K562 (cell line): Measurements from ENCODE around the gene CDC14A. TPM values are rescaled to one million over a fixed set of nuclear protein-coding genes. Genes with fewer than 3 reads are reported as not detected.
"Not testable (repeated sequence)": the region's sequence is repeated elsewhere in the genome, so short reads cannot be mapped to it uniquely, and the experiment has no call there.

ENCODE experiments used
- ATAC-seq: fragments of 200-7000 bp; cut with Tn5 transposase; 3 replicates; pipeline ENCODE4 v1.9.1; 2020; ENCODE audit warnings: moderate library complexity
- BruUV-seq: library from RNA; stranded (reverse); fragments of 400-500 nt; replicated peaks from 2 replicates; lab custom pipeline; 2021; lab: Mats Ljungman, UMichigan
- CTCF ChIA-PET: fragments of 300-600 bp; formaldehyde crosslinking; extraction: SDS; loops from one replicate; lab custom pipeline; 2021; ENCODE audit warnings: low intra/inter-chr PET ratio; lab: Yijun Ruan, JAX
- POLR2A ChIA-PET: fragments of 300-600, 350-650 bp; sonication (Branson Sonifier 250); formaldehyde crosslinking; extraction: SDS; loops from one replicate; lab custom pipeline; 2021; ENCODE audit warnings: antibody characterized with exemption, inconsistent platforms; lab: Yijun Ruan, JAX
- DNase-seq, 4 experiments: peaks; one replicate each; pipeline versions ENCODE4 v3.0.0 to v3.0.0-alpha.2; 2011 to 2018; ENCODE audit warnings: low spot score in 3 of 4, mixed read lengths in 3 of 4; ENCODE audit errors: extremely low read depth in 1 of 4
- FAIRE-seq: peaks from 2 replicates; lab custom pipeline; 2011; peaks lifted over from hg19 to GRCh38; lab: Jason Lieb, UNC
- H2AFZ ChIP-seq: 2 replicates; pipeline ENCODE4 v1.6.0; 2011; ENCODE audit warnings: low read depth, low read length, control low read depth, inconsistent platforms
- H3K27ac ChIP-seq: fragments of 200-600 bp; 3 replicates; pipeline ENCODE4 v1.8.0; 2011; ENCODE audit warnings: low read depth, mild to moderate bottlenecking, control low read depth, inconsistent platforms, low read length, moderate library complexity, mixed read lengths; ENCODE audit errors: extremely low read depth
- H3K27me3 ChIP-seq, 2 experiments: fragments of 300-600 bp in 1 of 2; 2 replicates in 1 of 2; 3 replicates in 1 of 2; pipeline versions ENCODE4 v1.6.0 to v1.8.0; 2011; ENCODE audit warnings: inconsistent platforms in 2 of 2, low read length in 2 of 2, mild to moderate bottlenecking in 1 of 2, mixed read lengths in 1 of 2, moderate library complexity in 1 of 2; ENCODE audit not compliant: control insufficient read depth in 2 of 2, insufficient read depth in 2 of 2
- H3K36me3 ChIP-seq: fragments of 300-600 bp; 3 replicates; pipeline ENCODE4 v1.8.0; 2011; ENCODE audit warnings: mild to moderate bottlenecking, low read length, inconsistent platforms; ENCODE audit not compliant: control insufficient read depth, insufficient read depth
- H3K4me1 ChIP-seq, 2 experiments: fragments of 200-600 bp in 1 of 2; replicated peaks in 1 of 2; 2 replicates in 1 of 2; 3 replicates in 1 of 2; pipeline versions ENCODE4 v1.5.1 to v1.8.0; 2011; ENCODE audit warnings: inconsistent platforms in 2 of 2, low read length in 2 of 2, mild to moderate bottlenecking in 1 of 2, mixed read lengths in 1 of 2, moderate library complexity in 1 of 2; ENCODE audit not compliant: control insufficient read depth in 2 of 2, insufficient read depth in 2 of 2
- H3K4me2 ChIP-seq: 2 replicates; pipeline ENCODE4 v1.6.1; 2011; ENCODE audit warnings: low read length, control low read depth, inconsistent platforms, mixed read lengths; ENCODE audit not compliant: insufficient read depth
- H3K4me3 ChIP-seq: fragments of 200-600 bp; sonication (generic), shearing (Covaris generic); 2 replicates; pipeline ENCODE4 v1.5.1; 2016; ENCODE audit warnings: control low read depth, inconsistent platforms
- H3K79me2 ChIP-seq: fragments of 200-600 bp; 3 replicates; pipeline ENCODE4 v1.8.0; 2011; ENCODE audit warnings: low read length, inconsistent platforms; ENCODE audit not compliant: control insufficient read depth, insufficient read depth
- H3K9ac ChIP-seq, 2 experiments: 2 replicates each; pipeline versions ENCODE4 v1.6.0 to v1.6.1; 2011; ENCODE audit warnings: low read depth in 2 of 2, low read length in 2 of 2, control low read depth in 1 of 2, inconsistent platforms in 1 of 2, mild to moderate bottlenecking in 1 of 2, mixed read lengths in 1 of 2; ENCODE audit not compliant: insufficient read depth in 1 of 2
- H3K9me1 ChIP-seq: one replicate; pipeline ENCODE4 v1.6.0; 2011; ENCODE audit warnings: inconsistent platforms, mild to moderate bottlenecking, low read length, moderate library complexity; ENCODE audit not compliant: control insufficient read depth, insufficient read depth
- H3K9me3 ChIP-seq: replicated peaks from 2 replicates; pipeline ENCODE4 v1.5.1; 2011; ENCODE audit warnings: low read depth, low read length, inconsistent platforms; ENCODE audit not compliant: control insufficient read depth, insufficient read depth
- H4K20me1 ChIP-seq: replicated peaks from 2 replicates; pipeline ENCODE4 v1.6.1; 2011; ENCODE audit warnings: low read length, inconsistent platforms, mixed read lengths; ENCODE audit not compliant: control insufficient read depth, insufficient read depth
- ADNP ChIP-seq: fragments of 200-800 bp; sonication (Bioruptor generic); IDR thresholded peaks from 2 replicates; pipeline ENCODE4 v1.6.1; 2016; ENCODE audit warnings: missing genetic modification characterization, missing compliant biosample characterization
- ARID1B ChIP-seq: fragments of 450-650 bp; IDR thresholded peaks from 2 replicates; pipeline ENCODE4 v1.6.1; 2016; ENCODE audit warnings: antibody characterized with exemption, mild to moderate bottlenecking, inconsistent platforms
- CBFA2T2 ChIP-seq: fragments of 450-650 bp; conservative IDR thresholded peaks from 2 replicates; pipeline ENCODE4 v1.6.1; 2017; ENCODE audit warnings: mild to moderate bottlenecking
- CBFA2T3 ChIP-seq: fragments of 450-650 bp; IDR thresholded peaks from 2 replicates; pipeline ENCODE4 v1.6.1; 2017
- CC2D1A ChIP-seq: fragments of 450-650 bp; IDR thresholded peaks from 2 replicates; pipeline ENCODE4 v1.6.1; 2017; ENCODE audit warnings: mild to moderate bottlenecking
- DPF2 ChIP-seq: fragments of 450-650 bp; IDR thresholded peaks from 2 replicates; pipeline ENCODE4 v1.6.1; 2016
- FOSL1 ChIP-seq: fragments of 200-800 bp; sonication (Bioruptor generic); conservative IDR thresholded peaks from 2 replicates; pipeline ENCODE4 v1.6.1; 2016; ENCODE audit warnings: missing genetic modification characterization, missing compliant biosample characterization
- FOXM1 ChIP-seq, 2 experiments: fragments of 450-650 bp in 1 of 2; sonication (generic) in 1 of 2; formaldehyde crosslinking in 1 of 2; IDR thresholded peaks; 2 replicates each; pipeline versions ENCODE4 v1.6.1 to v1.9.0; 2017 to 2022; ENCODE audit warnings: low read depth in 2 of 2, mild to moderate bottlenecking in 2 of 2, missing genetic modification reagents in 1 of 2, moderate library complexity in 1 of 2
- GATA2 ChIP-seq: sonication (generic); formaldehyde crosslinking; IDR thresholded peaks from 2 replicates; pipeline ENCODE4 v1.4.0; 2020; ENCODE audit warnings: mild to moderate bottlenecking, missing genetic modification reagents
- HDAC1 ChIP-seq, 2 experiments: fragments of 450-650 bp; IDR thresholded peaks; 2 replicates each; pipeline ENCODE4 v1.6.1; 2016 to 2017; ENCODE audit warnings: inconsistent platforms in 1 of 2, mild to moderate bottlenecking in 1 of 2, moderate library complexity in 1 of 2
- HDAC2 ChIP-seq: fragments of 450-650 bp; IDR thresholded peaks from 2 replicates; pipeline ENCODE4 v1.6.1; 2016; ENCODE audit warnings: mild to moderate bottlenecking
- KDM1A ChIP-seq, 2 experiments: fragments of 450-650 bp; IDR thresholded peaks; 2 replicates each; pipeline ENCODE4 v1.6.1; 2016; ENCODE audit warnings: mild to moderate bottlenecking in 2 of 2
- KLF16 ChIP-seq: IDR thresholded peaks from 2 replicates; pipeline ENCODE4 v1.6.1; 2016; ENCODE audit warnings: antibody characterized with exemption
- MEIS2 ChIP-seq: fragments of 450-650 bp; IDR thresholded peaks from 2 replicates; pipeline ENCODE4 v1.6.1; 2014; ENCODE audit warnings: mild to moderate bottlenecking; ENCODE audit not compliant: partially characterized antibody
- MTA2 ChIP-seq: fragments of 450-650 bp; IDR thresholded peaks from 2 replicates; pipeline ENCODE4 v1.6.1; 2016; ENCODE audit warnings: low read depth
- NCOR1 ChIP-seq: fragments of 450-650 bp; IDR thresholded peaks from 2 replicates; pipeline ENCODE4 v1.6.1; 2016; ENCODE audit warnings: mild to moderate bottlenecking, moderate library complexity
- NFIC ChIP-seq: fragments of 450-650 bp; IDR thresholded peaks from 2 replicates; pipeline ENCODE4 v1.6.1; 2017; ENCODE audit warnings: mild to moderate bottlenecking, inconsistent platforms
- RCOR1 ChIP-seq, 2 experiments: IDR thresholded peaks; 2 replicates each; pipeline ENCODE4 v1.6.1; 2012; ENCODE audit warnings: low read depth in 2 of 2, low read length in 2 of 2, borderline replicate concordance in 1 of 2, improper control_type of control experiment in 1 of 2
- SMARCA4 ChIP-seq: fragments of 450-650 bp; IDR thresholded peaks from 2 replicates; pipeline ENCODE4 v1.6.1; 2016
- SMARCE1 ChIP-seq: fragments of 450-650 bp; IDR thresholded peaks from 2 replicates; pipeline ENCODE4 v1.7.1; 2016; ENCODE audit warnings: mild to moderate bottlenecking
- SOX6 ChIP-seq: fragments of 450-650 bp; IDR thresholded peaks from 2 replicates; pipeline ENCODE4 v1.6.1; 2014; ENCODE audit warnings: mild to moderate bottlenecking
- TAL1 ChIP-seq: fragments of 450-650 bp; IDR thresholded peaks from 2 replicates; pipeline ENCODE4 v1.6.1; 2016; ENCODE audit warnings: mild to moderate bottlenecking
- TCF3 ChIP-seq: sonication (generic); formaldehyde crosslinking; IDR thresholded peaks from 2 replicates; pipeline ENCODE4 v1.4.0; 2020; ENCODE audit warnings: mild to moderate bottlenecking, missing genetic modification reagents
- TEAD4 ChIP-seq, 2 experiments: sonication (generic) in 1 of 2; formaldehyde crosslinking in 1 of 2; IDR thresholded peaks; 2 replicates each; pipeline versions ENCODE4 v1.6.1 to v1.8.0; 2012 to 2022; ENCODE audit warnings: borderline replicate concordance in 1 of 2, inconsistent platforms in 1 of 2, low read length in 1 of 2, mild to moderate bottlenecking in 1 of 2, missing genetic modification reagents in 1 of 2
- TRIM24 ChIP-seq, 2 experiments: fragments of 450-650 bp; IDR thresholded peaks; 2 replicates each; pipeline ENCODE4 v1.6.1; 2016
- WGBS: fragments of 100-300 bp; shearing (Covaris generic); methylation state at CpG from one replicate; pipeline ENCODE4 v1.1.6; 2016; ENCODE audit warnings: low coverage, mixed read lengths; ENCODE audit not compliant: insufficient coverage; ENCODE audit errors: missing lambda C conversion rate; 5-methylcytosine and 5-hydroxymethylcytosine counted together
- in situ Hi-C: fragments of 300-500 bp; cut with MboI; formaldehyde crosslinking; loops from 4 replicates; pipeline ENCODE4 v1.15.0; 2018; ENCODE audit warnings: inconsistent platforms, mixed read lengths
- intact Hi-C: fragments of 100-400 bp; cut with micrococcal nuclease; formaldehyde crosslinking; loops from 2 replicates; pipeline ENCODE4 v1.14.2; 2022
- polyA plus RNA-seq, 8 experiments: library from polyadenylated mRNA; depleted of rRNA in 4 of 8; stranded (reverse) in 5 of 8; unstranded in 3 of 8; fragments of >200 nt; fragmentation: Nextera tagmentation in 2 of 8; fragmentation: Illumina TruSeq in 1 of 8; extraction: Ambion mirVana in 2 of 8; extraction: Trizol in 1 of 8; gene quantifications; 2 replicates each; pipeline versions ENCODE4 v1.2.1 to v1.2.3, GENCODE V29; 2011 to 2014; ENCODE audit warnings: inconsistent platforms in 1 of 8, missing spikeins in 1 of 8
- total RNA-seq, 7 experiments: library from RNA; depleted of rRNA in 6 of 7; stranded (reverse); fragments of >200 nt in 6 of 7; fragmentation: Illumina TruSeq in 2 of 7; extraction: Trizol in 2 of 7; gene quantifications; 2 replicates each; pipeline versions ENCODE4 v1.2.1 to v1.2.3, GENCODE V29; 2011 to 2021; ENCODE audit warnings: low replicate concordance in 1 of 7

Gene CDC14A
- total and polyA plus RNA-seq, 9 of the 15 experiments (the other 6 are each of a cell fraction or from before 2014, with no cell fraction given), result 17.0 to 74.3 (median 33.4) TPM

DNA sequence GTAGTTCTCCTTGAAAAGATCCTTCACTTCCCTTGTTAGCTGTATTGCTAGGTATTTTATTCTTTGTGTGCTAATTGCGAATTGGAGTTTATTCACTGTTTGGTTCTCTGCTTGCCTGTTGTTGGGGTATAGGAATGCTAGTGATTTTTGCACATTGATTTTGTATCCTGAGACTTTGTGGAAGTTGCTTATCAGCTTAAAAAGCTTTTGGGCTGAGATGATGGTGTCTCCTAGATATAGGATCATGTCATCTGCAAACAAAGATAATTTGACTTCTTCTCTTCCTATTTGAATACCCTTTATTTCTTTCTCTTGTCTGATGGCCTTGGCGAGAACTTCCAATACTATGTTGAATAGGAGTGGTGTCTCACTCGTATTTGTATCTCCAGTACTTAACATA is 55.1 kb downstream of the CDC14A start:
- H2AFZ ChIP-seq; H3K27ac ChIP-seq; H3K27me3 ChIP-seq; H3K4me1 ChIP-seq; H3K4me3 ChIP-seq; H3K9me3 ChIP-seq; H3K9ac ChIP-seq; H4K20me1 ChIP-seq; ATAC-seq; FAIRE-seq; H3K9me1 ChIP-seq; BruUV-seq; TF ChIP-seq FOXM1 (CRISPR knock-in tag; IDR thresholded peaks at IDR 0.05; ENCODE audit: low read depth); TEAD4 (CRISPR knock-in tag; IDR thresholded peaks at IDR 0.05; ENCODE audit: borderline replicate concordance): not testable (repeated sequence)
- WGBS, result 32% methylated on average over 3 of the region's 3 CpGs
- peaks cover 38% of the 10 kb centered on the region for H3K36me3 ChIP-seq
- DNase-seq, result peak in 1 of 4 experiments; percentile 20
- peak; percentile 15; the same call in 1 of the 2 replicates for TF ChIP-seq GATA2 (CRISPR knock-in tag)
- TF ChIP-seq KDM1A (IDR thresholded peaks at IDR 0.05), result peak; percentile 83
- TF ChIP-seq KLF16, result peak; percentile 66; the same call in 1 of the 2 replicates
- peak; percentile 89 for TF ChIP-seq ARID1B
- peak; percentile 52; the same call in 1 of the 2 replicates for TF ChIP-seq SMARCE1
- 0 out of 2 replicates have a peak, but pooled peaks have one; percentile 32 for TF ChIP-seq HDAC2
- peak; percentile 75 for TF ChIP-seq MTA2
- peak; percentile 77 for TF ChIP-seq TCF3
- TF ChIP-seq MEIS2, result peak; percentile 7
- TF ChIP-seq CBFA2T2, result peak; percentile 73
- TF ChIP-seq ADNP (tag), result 0 out of 2 replicates have a peak, but pooled peaks have one; percentile 23
- 0 out of 2 replicates have a peak, but pooled peaks have one; percentile 17 for TF ChIP-seq CC2D1A
- peak; percentile 84 for TF ChIP-seq CBFA2T3
- 0 out of 2 replicates have a peak, but pooled peaks have one; percentile 29 for TF ChIP-seq DPF2
- peak; percentile 45; the same call in 1 of the 2 replicates for TF ChIP-seq FOXM1 (IDR thresholded peaks at IDR 0.05; ENCODE audit: low read depth)
- TF ChIP-seq SMARCA4, result peak; percentile 72; the same call in 1 of the 2 replicates
- TF ChIP-seq TEAD4 (IDR thresholded peaks at IDR 0.05; ENCODE audit: low read length), result peak; percentile 75
- peak; percentile 34; the same call in 1 of the 2 replicates for TF ChIP-seq FOSL1
- TF ChIP-seq SOX6, result peak; percentile 72
- peak in 1 of 2 experiments; percentile 68; a peak in 1 of 4 replicates for TF ChIP-seq RCOR1 (IDR thresholded peaks at IDR 0.05; ENCODE audit: borderline replicate concordance in 1 of 2, low read depth in 2 of 2, low read length in 2 of 2)
- TF ChIP-seq NCOR1, result peak; percentile 71
- TF ChIP-seq TAL1, result peak; percentile 86
- peak in 1 of 2 experiments; percentile 55; a peak in 2 of 4 replicates for TF ChIP-seq HDAC1 (IDR thresholded peaks at IDR 0.05)
- TF ChIP-seq TRIM24 (IDR thresholded peaks at IDR 0.05), result peak; percentile 25 to 49; a peak in 2 of 4 replicates
- peak; percentile 10; the same call in 1 of the 2 replicates for TF ChIP-seq NFIC
- TF ChIP-seq, all 486 proteins: peak for 25; not testable (repeated sequence) for 461
- H3K79me2 ChIP-seq, result peaks cover 95% of the 10 kb centered on the region
- in situ Hi-C loops, CTCF ChIA-PET, intact Hi-C loops, POLR2A ChIA-PET, H3K4me2 ChIP-seq: not testable (repeated sequence)
